ENCODE measurements around the gene AQP12B. TPM values are rescaled to one million over a fixed set of nuclear protein-coding genes. Genes with fewer than 3 reads are reported as not detected.
"Not testable (repeated sequence)": the region's sequence is repeated elsewhere in the genome, so short reads cannot be mapped to it uniquely, and the experiment has no call there.

The AQP12B gene
- total RNA-seq, 1 experiment from 2014 or later, result not detected

GRCh38 chr2:240687741-240688552, 5.3 kb upstream of the AQP12B start:
- no peak for DNase-seq (ENCODE audit: unreplicated experiment)

GRCh38 chr2:240687045-240687740, 4.5 kb upstream of the AQP12B start:
- H3K9me3 Mint-ChIP-seq (ENCODE audit: unreplicated experiment), result no peaks in the 10 kb centered on the region
- CTCF ChIA-PET, result no interaction called here

More at GRCh38 chr2:240687741-240688552, 5.3 kb upstream of the AQP12B start:
- no peak overlapping the region for H3K4me3 Mint-ChIP-seq (ENCODE audit: unreplicated experiment)
- intact Hi-C loops (cut with micrococcal nuclease), result no loop called here
- TF ChIP-seq, protein P1, sequence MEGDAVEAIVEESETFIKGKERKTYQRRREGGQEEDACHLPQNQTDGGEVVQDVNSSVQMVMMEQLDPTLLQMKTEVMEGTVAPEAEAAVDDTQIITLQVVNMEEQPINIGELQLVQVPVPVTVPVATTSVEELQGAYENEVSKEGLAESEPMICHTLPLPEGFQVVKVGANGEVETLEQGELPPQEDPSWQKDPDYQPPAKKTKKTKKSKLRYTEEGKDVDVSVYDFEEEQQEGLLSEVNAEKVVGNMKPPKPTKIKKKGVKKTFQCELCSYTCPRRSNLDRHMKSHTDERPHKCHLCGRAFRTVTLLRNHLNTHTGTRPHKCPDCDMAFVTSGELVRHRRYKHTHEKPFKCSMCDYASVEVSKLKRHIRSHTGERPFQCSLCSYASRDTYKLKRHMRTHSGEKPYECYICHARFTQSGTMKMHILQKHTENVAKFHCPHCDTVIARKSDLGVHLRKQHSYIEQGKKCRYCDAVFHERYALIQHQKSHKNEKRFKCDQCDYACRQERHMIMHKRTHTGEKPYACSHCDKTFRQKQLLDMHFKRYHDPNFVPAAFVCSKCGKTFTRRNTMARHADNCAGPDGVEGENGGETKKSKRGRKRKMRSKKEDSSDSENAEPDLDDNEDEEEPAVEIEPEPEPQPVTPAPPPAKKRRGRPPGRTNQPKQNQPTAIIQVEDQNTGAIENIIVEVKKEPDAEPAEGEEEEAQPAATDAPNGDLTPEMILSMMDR (IDR thresholded peaks at IDR 0.05; ENCODE audit: unreplicated experiment), result no peak
- no peak overlapping the region for H3K27ac Mint-ChIP-seq (ENCODE audit: low read depth, unreplicated experiment)
- ChIA-PET CTCF (interaction anchor here (0.6 kb wide), 1 partner anchor 53 kb away, joined by 3 read pairs; no protein-coding TSS in a partner anchor), POLR2A (no interaction called here)
- H3K9me3 Mint-ChIP-seq (ENCODE audit: unreplicated experiment), result no peaks in the 10 kb centered on the region
- no peaks in the 10 kb centered on the region for H3K4me1 Mint-ChIP-seq (ENCODE audit: insufficient read depth, unreplicated experiment)
- H3K36me3 Mint-ChIP-seq (ENCODE audit: insufficient read depth, unreplicated experiment), result no peaks in the 10 kb centered on the region
- no TSS peak for BruUV-seq (replicated peaks)
- H3K27me3 Mint-ChIP-seq (ENCODE audit: insufficient read depth, unreplicated experiment), result peaks cover 14% of the 10 kb centered on the region

DNA sequence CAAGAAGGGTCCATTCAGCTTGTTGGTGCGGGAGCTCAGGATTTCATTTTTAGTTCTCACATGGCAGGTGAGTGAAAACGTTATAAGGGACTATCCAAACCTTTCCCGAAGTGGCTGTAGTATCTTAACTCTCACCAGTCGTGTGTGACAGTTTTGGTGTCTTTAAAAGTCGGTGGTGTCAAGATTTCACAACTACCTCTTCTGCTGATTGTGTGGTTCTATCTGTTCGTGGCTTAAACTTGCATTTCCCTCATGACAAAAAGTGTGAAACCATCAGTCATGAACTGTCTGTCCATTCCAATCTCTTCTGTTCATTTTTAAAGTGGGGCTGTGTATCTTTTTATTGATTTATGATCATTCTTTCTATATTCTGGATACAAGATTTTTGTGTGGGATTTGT, 3.8 kb upstream of the AQP12B start:
- BruUV-seq (replicated peaks), result no TSS peak
- Mint-ChIP-seq H3K27me3 (ENCODE audit: insufficient read depth, unreplicated experiment) (peaks cover 14% of the 10 kb centered on the region), H3K4me1 (ENCODE audit: insufficient read depth, unreplicated experiment) (no peaks in the 10 kb centered on the region), H3K9me3 (ENCODE audit: unreplicated experiment) (no peaks in the 10 kb centered on the region), H3K27ac (ENCODE audit: low read depth, unreplicated experiment) (no peak overlapping the region), H3K36me3 (ENCODE audit: insufficient read depth, unreplicated experiment) (no peaks in the 10 kb centered on the region), H3K4me3 (ENCODE audit: unreplicated experiment) (no peak overlapping the region)
- intact Hi-C loops (cut with micrococcal nuclease), result no loop called here
- CTCF ChIA-PET, result no interaction called here
- no peak for DNase-seq (ENCODE audit: unreplicated experiment)
- POLR2A ChIA-PET, result no interaction called here
- TF ChIP-seq, protein P1 (IDR thresholded peaks at IDR 0.05; ENCODE audit: unreplicated experiment), result no peak

More at GRCh38 chr2:240687045-240687740, 4.5 kb upstream of the AQP12B start:
- no peaks in the 10 kb centered on the region for H3K4me1 Mint-ChIP-seq (ENCODE audit: insufficient read depth, unreplicated experiment)
- DNase-seq (ENCODE audit: unreplicated experiment), result no peak
- TF ChIP-seq, protein P1 (IDR thresholded peaks at IDR 0.05; ENCODE audit: unreplicated experiment), result no peak
- H3K27me3 Mint-ChIP-seq (ENCODE audit: insufficient read depth, unreplicated experiment), result peaks cover 14% of the 10 kb centered on the region
- intact Hi-C loops (cut with micrococcal nuclease), result no loop called here
- H3K36me3 Mint-ChIP-seq (ENCODE audit: insufficient read depth, unreplicated experiment), result no peaks in the 10 kb centered on the region
- H3K4me3 Mint-ChIP-seq (ENCODE audit: unreplicated experiment), result no peak overlapping the region
- POLR2A ChIA-PET, result no interaction called here
- no TSS peak for BruUV-seq (replicated peaks)
- no peak overlapping the region for H3K27ac Mint-ChIP-seq (ENCODE audit: low read depth, unreplicated experiment)

GRCh38 chr2:240685771-240686371, 3.2 kb upstream of the AQP12B start:
- intact Hi-C loops (cut with micrococcal nuclease), result no loop called here
- no peak overlapping the region for H3K27ac Mint-ChIP-seq (ENCODE audit: low read depth, unreplicated experiment)
- BruUV-seq (replicated peaks), result no TSS peak
- H3K4me1 Mint-ChIP-seq (ENCODE audit: insufficient read depth, unreplicated experiment), result no peaks in the 10 kb centered on the region
- TF ChIP-seq, protein P1 (IDR thresholded peaks at IDR 0.05; ENCODE audit: unreplicated experiment), result no peak
- no peak overlapping the region for H3K4me3 Mint-ChIP-seq (ENCODE audit: unreplicated experiment)
- DNase-seq (ENCODE audit: unreplicated experiment), result no peak
- POLR2A ChIA-PET, result no interaction called here
- H3K27me3 Mint-ChIP-seq (ENCODE audit: insufficient read depth, unreplicated experiment), result peaks cover 14% of the 10 kb centered on the region
- no peaks in the 10 kb centered on the region for H3K9me3 Mint-ChIP-seq (ENCODE audit: unreplicated experiment)
- H3K36me3 Mint-ChIP-seq (ENCODE audit: insufficient read depth, unreplicated experiment), result no peaks in the 10 kb centered on the region
- CTCF ChIA-PET, result no interaction called here

DNA sequence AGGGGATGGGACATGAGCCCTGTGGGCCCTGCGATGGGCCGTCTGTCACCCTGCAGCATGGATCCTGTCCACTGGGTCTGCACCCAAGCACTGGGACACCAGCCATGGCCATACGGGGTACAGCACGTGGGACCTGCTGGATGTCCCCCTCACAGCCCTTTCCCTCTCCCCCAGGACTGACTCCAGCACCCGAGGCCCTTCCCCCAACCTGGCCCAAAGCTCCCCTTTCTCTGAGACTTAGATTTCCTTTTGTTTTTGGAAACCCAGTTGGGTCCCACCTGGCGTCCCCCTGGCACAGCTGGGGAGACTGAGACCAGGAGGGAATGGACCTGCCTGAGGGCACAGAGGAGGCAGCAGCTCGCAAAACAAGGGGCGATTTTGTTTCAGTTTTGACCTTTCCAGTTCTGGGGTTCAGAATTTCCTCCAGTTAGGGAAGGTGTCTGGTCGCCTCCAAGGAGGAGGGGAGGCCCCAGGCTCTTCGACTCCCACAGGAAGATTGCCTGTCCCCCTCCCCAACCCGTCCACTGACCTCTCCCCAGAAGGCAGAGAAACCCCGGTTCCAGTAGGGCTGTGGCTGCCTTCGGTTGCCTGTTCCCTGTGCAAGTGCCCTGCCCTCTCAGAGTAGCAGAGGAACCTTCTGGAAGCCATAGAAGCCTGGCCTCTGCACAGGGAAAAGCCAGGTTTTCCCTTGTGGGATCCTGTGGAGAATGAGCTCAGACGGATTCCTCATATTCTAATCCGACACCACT, 1.5 kb upstream of the AQP12B start:
- H3K9me3 Mint-ChIP-seq (ENCODE audit: unreplicated experiment); H3K27ac Mint-ChIP-seq (ENCODE audit: low read depth, unreplicated experiment); BruUV-seq (replicated peaks); intact Hi-C loops (cut with micrococcal nuclease); DNase-seq (ENCODE audit: unreplicated experiment); H3K36me3 Mint-ChIP-seq (ENCODE audit: insufficient read depth, unreplicated experiment); POLR2A ChIA-PET; H3K4me1 Mint-ChIP-seq (ENCODE audit: insufficient read depth, unreplicated experiment); CTCF ChIA-PET; H3K4me3 Mint-ChIP-seq (ENCODE audit: unreplicated experiment): not testable (repeated sequence)
- H3K27me3 Mint-ChIP-seq (ENCODE audit: insufficient read depth, unreplicated experiment), result peaks cover 14% of the 10 kb centered on the region

Data from MCF 10A (cell line).